Ascending aorta (tissue), 2 donors: ENCODE results near the gene DERL3. TPM values are rescaled to one million over a fixed set of nuclear protein-coding genes. Genes with fewer than 3 reads are reported as not detected.
A peak's percentile ranks its signal among the peaks of the same experiment; 100 is the strongest.

ENCODE experiments used
- DNase-seq, 2 donors: peaks; one replicate each; pipeline ENCODE4 v3.0.0-alpha.2; 2019; ENCODE audit warnings: low spot score in 2 of 2
- H3K27ac ChIP-seq, 2 donors: fragments of 200-600 bp; sonication (generic); one replicate each; pipeline ENCODE4 v1.5.1; 2016 to 2017; ENCODE audit warnings: mild to moderate bottlenecking in 1 of 2
- H3K27me3 ChIP-seq: fragments of 200-600 bp; sonication (generic); one replicate; pipeline ENCODE4 v1.5.1; 2017
- H3K36me3 ChIP-seq, 2 donors: fragments of 200-600 bp; sonication (generic); one replicate each; pipeline ENCODE4 v1.5.1; 2016
- H3K4me1 ChIP-seq, 2 donors: fragments of 200-600 bp; sonication (generic); one replicate each; pipeline ENCODE4 v1.5.1; 2016 to 2017; ENCODE audit warnings: mild to moderate bottlenecking in 1 of 2
- H3K4me3 ChIP-seq, 2 donors: fragments of 200-600 bp; sonication (generic); one replicate each; pipeline ENCODE4 v1.5.1; 2016 to 2017; ENCODE audit warnings: mild to moderate bottlenecking in 1 of 2
- H3K9me3 ChIP-seq, 2 donors: fragments of 200-600 bp; sonication (generic); one replicate each; pipeline ENCODE4 v1.5.1; 2016
- CTCF ChIP-seq, 3 experiments: fragments of 200-600 bp in 2 of 3; fragments of 450-650 bp in 1 of 3; sonication (generic) in 2 of 3; IDR thresholded peaks; one replicate each; pipeline ENCODE4 v1.5.1; 2016 to 2019; ENCODE audit warnings: antibody characterized with exemption in 3 of 3, mild to moderate bottlenecking in 1 of 3, moderate library complexity in 1 of 3
- intact Hi-C: fragments of 100-400 bp; cut with DNase I; formaldehyde crosslinking; loops from one replicate; pipeline ENCODE4 v1.15.1; 2023
- total RNA-seq: library from RNA; depleted of rRNA; stranded (reverse); fragments of >200 nt; gene quantifications from one replicate; pipeline ENCODE4 v1.1.0, GENCODE V29; 2016

The DERL3 gene
- total RNA-seq, 1 donor from 2014 or later: 7.5 TPM

GRCh38 chr22:23835484-23836144 is 3.2 kb downstream of the DERL3 start:
- Histone ChIP-seq H3K27ac (peak overlapping the region; percentile 36 to 74), H3K9me3 (no peaks in the 10 kb centered on the region), H3K27me3 (no peaks in the 10 kb centered on the region), H3K4me1 (peaks cover 26 to 32% of the 10 kb centered on the region in 2 donors), H3K4me3 (no peak overlapping the region), H3K36me3 (peaks cover 11 to 13% of the 10 kb centered on the region in 2 donors)
- DNase-seq: peak in 1 of 2 donors; percentile 62
- intact Hi-C loops: loop anchor here (5.0 kb wide), 1 partner anchor 118 kb away; no protein-coding TSS in a partner anchor
- TF ChIP-seq CTCF (IDR thresholded peaks at IDR 0.05): no peak

GRCh38 chr22:23834793-23835483 is 3.9 kb downstream of the DERL3 start:
- intact Hi-C loops: loop anchor here (5.0 kb wide), 1 partner anchor 118 kb away; no protein-coding TSS in a partner anchor
- Histone ChIP-seq H3K36me3 (peaks cover 11 to 13% of the 10 kb centered on the region in 2 donors), H3K27me3 (no peaks in the 10 kb centered on the region), H3K4me3 (no peak overlapping the region), H3K9me3 (no peaks in the 10 kb centered on the region), H3K4me1 (peaks cover 26 to 32% of the 10 kb centered on the region in 2 donors), H3K27ac (peak overlapping the region; percentile 36 to 74)
- no peak for TF ChIP-seq CTCF (IDR thresholded peaks at IDR 0.05)
- peak in 1 of 2 donors; percentile 65 for DNase-seq

- intact Hi-C loops: no loop called here
- no peak for TF ChIP-seq CTCF (IDR thresholded peaks at IDR 0.05)
- H3K4me3 ChIP-seq: no peak overlapping the region
- H3K27ac ChIP-seq: peak overlapping the region; percentile 36 to 74
- H3K36me3 ChIP-seq: peaks cover 11 to 13% of the 10 kb centered on the region in 2 donors
- H3K27me3 ChIP-seq: no peaks in the 10 kb centered on the region
- peak in 1 of 2 donors; percentile 43 for DNase-seq
- H3K4me1 ChIP-seq: peaks cover 23 to 28% of the 10 kb centered on the region in 2 donors
- no peaks in the 10 kb centered on the region for H3K9me3 ChIP-seq
Observed at GRCh38 chr22:23834406-23834792, 4.4 kb downstream of the DERL3 start.

DNA sequence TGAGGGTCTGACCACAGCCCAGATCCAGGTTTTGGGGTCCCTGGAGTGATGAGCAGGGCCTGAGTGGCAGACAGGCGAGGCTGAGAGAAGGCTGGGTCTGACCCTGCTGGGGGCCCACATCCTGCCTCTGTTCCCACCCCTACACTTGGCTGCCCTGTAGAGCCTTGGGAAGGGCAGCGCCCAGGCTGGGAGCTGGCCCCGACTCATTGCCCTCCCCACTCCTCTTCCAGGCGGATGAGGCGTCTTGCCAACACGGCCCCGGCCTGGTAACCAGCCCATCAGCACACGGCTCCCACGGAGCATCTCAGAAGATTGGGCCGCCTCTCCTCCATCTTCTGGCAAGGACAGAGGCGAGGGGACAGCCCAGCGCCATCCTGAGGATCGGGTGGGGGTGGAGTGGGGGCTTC is 4.9 kb downstream of the DERL3 start:
- H3K4me3 ChIP-seq: no peak overlapping the region
- TF ChIP-seq CTCF (IDR thresholded peaks at IDR 0.05): no peak
- H3K27ac ChIP-seq: peak overlapping the region; percentile 36 to 74
- intact Hi-C loops: no loop called here
- no peaks in the 10 kb centered on the region for H3K27me3 ChIP-seq
- DNase-seq: peak in 1 of 2 donors; percentile 55
- peaks cover 13 to 15% of the 10 kb centered on the region in 2 donors for H3K36me3 ChIP-seq
- peaks cover 22 to 26% of the 10 kb centered on the region in 2 donors for H3K4me1 ChIP-seq
- H3K9me3 ChIP-seq: no peaks in the 10 kb centered on the region

DNA sequence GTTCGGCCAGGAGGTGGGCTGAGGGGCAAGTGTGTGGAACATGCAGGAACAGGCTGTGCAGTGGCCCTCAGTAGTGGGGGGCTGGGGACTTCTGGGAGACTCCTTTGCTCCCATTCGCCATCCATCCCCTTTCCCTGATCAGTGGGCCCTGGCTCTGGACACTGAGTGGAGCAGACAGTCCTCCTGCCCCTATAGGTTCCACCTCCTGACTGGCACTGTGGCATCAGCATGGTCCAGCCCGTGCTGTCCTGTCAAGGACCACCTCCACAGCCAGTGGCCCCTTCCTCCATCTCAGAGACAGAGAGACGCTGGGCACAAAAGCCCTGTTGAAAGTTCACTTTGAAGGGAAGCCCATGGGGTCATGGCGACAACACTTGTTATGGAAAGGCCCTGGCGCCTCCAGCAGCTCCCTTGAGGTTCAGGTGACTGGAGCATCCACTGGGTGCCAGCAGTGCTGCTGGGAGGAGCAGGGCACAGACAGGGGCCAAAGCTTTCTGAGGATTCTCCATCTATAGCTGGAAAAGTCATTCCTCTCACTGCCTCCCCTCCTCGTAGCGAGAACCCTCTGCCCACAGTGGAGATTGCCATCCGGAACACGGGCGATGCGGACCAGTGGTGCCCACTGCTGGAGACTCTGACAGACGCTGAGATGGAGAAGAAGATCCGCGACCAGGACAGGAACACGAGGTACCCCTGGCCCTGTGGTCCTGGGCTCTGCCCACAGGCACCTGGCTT is 5.6 kb downstream of the DERL3 start:
- no peaks in the 10 kb centered on the region for H3K9me3 ChIP-seq
- H3K36me3 ChIP-seq: peaks cover 17 to 19% of the 10 kb centered on the region in 2 donors
- peaks cover 16 to 19% of the 10 kb centered on the region in 2 donors for H3K4me1 ChIP-seq
- no peak overlapping the region for H3K27ac ChIP-seq
- H3K27me3 ChIP-seq: no peaks in the 10 kb centered on the region
- H3K4me3 ChIP-seq: no peak overlapping the region
- TF ChIP-seq CTCF (IDR thresholded peaks at IDR 0.05): no peak
- intact Hi-C loops: no loop called here
- DNase-seq: no peak
